T47D (cell line): Measurements from ENCODE around the gene TIMP2.
"Not testable (repeated sequence)": the region's sequence is repeated elsewhere in the genome, so short reads cannot be mapped to it uniquely, and the experiment has no call there.

Experiments used
- DNase-seq, 2 experiments: peaks; one replicate each; pipeline versions ENCODE4 v3.0.0 to v3.0.0-alpha.2; 2011 to 2012; ENCODE audit warnings: low read depth in 1 of 2, low spot score in 1 of 2
- JUND ChIP-seq: IDR thresholded peaks from 2 replicates; pipeline ENCODE4 v1.6.1; 2012; ENCODE audit warnings: low read depth
- in situ Hi-C: cut with HindIII; loops from 2 replicates; pipeline ENCODE4 v1.10.0; 2016; ENCODE audit warnings: low sequenced_read_pairs, low pct_unique_long_range_greater_than_20kb

Gene TIMP2

DNA sequence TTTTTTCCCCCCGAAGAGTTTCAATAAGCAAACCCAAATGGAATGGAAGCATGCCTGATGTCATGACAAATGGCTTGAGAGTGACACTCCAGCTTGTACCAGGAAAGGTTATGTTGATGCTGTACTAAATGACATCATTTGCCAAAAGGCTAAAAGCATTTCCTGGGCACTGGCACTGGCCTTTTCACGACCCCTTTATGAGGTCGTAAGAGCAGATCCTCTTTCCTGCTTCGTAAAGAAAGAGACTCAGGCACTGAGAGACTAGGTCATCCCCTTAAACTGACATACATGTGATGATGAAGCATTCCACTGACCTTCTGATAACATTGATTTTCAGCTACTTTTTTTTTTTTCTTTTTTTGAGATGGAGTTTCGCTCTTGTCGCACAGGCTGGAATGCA lies 52.7 kb downstream of the TIMP2 start:
- DNase-seq: no peak
- no peak for TF ChIP-seq JUND
- in situ Hi-C loops: no loop called here

DNA sequence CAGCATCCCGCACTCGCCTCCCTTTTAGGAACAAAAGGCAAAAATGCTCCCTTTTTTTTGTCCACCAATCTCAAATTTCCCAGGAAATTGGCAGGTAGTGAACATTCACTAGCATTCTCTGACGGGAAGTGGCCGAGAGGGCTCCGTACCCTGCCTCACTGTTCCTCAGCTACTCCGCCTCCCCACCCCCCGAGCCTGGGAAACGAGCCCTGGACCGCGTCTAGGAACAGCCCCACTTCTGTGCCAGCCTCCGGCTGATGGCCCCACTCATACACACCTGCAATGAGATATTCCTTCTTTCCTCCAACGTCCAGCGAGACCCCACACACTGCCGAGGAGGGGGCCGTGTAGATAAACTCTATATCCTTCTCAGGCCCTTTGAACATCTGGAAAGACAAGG lies 54.6 kb downstream of the TIMP2 start:
- DNase-seq: no peak
- no peak for TF ChIP-seq JUND
- in situ Hi-C loops: no loop called here

DNA sequence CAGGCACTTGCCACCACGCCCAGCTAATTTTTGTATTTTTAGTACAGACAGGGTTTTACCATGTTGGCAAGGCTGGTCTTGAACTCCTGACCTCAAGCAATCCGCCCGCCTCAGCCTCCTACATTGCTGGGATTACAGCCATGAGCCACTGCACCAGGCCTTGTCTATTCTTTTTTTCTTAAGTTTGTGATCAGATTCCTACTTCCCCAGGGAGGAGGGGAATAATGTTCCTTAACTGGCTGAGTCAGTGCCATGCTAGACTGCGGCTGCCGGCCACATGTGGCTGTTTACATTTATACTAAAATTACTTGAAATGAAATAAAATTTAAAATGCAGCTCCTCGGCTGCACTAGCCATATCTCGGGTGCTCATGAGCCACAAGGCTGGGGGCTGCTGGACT lies 56.8 kb downstream of the TIMP2 start:
- in situ Hi-C loops: no loop called here
- DNase-seq: no peak
- TF ChIP-seq JUND: no peak

DNA sequence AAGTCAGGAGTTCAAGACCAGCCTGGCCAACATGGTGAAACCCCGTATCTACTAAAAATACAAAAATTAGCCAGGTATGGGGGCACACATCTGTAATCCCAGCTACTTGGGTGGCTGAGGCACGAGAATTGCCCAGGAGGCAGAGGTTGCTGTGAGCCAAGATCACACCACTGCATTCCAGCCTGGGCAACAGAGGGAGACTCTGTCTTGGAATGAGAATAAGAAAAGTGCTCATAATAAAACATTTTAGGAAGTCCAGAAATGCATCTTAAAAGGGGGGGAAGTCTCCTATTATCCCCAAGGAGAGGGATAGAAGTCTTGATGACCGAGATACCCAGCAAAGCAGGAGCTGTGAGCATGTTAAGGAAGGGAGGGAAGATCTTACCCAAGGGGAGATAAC lies 58.1 kb downstream of the TIMP2 start:
- in situ Hi-C loops, DNase-seq: not testable (repeated sequence)

DNA sequence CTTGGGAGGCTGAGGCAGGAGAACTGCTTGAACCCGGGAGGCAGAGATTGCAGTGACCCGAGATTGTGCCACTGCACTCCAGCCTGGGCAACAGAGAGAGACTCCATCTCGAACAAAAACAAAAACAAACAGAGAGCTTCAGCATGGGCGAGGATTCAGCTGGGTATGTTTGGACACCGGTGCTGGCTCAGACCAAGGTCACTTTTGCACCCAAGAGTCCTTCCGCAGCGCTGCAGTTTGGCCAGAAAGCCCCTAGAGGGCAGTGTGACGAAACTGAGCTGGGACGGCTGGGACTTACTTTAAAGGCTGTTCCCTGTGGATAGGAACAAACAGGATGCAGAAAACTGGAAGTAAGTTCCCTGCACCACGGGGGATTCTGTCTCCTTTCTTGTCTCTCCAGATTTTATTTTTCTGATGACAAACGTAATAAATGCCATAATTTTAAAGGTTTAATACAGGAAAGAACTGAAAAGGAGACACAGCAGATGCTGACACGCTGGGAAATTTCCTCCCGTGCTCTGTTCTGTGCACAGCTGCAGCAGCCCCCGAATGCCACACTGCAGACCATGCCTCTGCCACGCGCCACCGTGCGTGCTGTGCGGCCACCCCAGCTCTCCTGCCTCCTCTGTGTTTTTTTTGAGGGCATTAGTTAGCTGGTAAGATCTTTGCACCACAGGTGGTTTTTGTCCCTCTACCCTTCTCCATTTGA lies 59.4 kb downstream of the TIMP2 start:
- TF ChIP-seq JUND: no peak
- DNase-seq: peak; percentile 61 to 92
- in situ Hi-C loops: no loop called here

DNA sequence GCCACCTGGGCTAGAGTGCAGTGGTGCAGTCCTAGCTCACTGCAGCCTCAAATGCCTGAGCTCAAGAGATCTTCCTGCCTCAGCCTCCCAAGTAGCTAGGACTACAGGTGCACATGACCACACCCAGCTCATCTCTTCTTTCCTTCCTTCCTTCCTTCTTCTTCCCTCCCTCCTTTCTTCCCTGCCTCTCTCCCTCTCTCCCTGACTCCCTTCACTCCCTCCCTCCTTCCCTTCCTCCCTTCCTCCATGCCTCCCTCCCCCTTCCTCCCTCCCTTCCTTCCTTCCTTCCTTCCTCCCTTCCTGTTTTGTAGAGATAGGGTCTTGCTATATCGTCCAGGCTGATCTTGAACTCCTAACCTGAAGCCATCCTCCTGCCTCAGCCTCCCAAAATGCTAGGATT lies 61.1 kb downstream of the TIMP2 start:
- in situ Hi-C loops: no loop called here
- TF ChIP-seq JUND: no peak
- DNase-seq: no peak

DNA sequence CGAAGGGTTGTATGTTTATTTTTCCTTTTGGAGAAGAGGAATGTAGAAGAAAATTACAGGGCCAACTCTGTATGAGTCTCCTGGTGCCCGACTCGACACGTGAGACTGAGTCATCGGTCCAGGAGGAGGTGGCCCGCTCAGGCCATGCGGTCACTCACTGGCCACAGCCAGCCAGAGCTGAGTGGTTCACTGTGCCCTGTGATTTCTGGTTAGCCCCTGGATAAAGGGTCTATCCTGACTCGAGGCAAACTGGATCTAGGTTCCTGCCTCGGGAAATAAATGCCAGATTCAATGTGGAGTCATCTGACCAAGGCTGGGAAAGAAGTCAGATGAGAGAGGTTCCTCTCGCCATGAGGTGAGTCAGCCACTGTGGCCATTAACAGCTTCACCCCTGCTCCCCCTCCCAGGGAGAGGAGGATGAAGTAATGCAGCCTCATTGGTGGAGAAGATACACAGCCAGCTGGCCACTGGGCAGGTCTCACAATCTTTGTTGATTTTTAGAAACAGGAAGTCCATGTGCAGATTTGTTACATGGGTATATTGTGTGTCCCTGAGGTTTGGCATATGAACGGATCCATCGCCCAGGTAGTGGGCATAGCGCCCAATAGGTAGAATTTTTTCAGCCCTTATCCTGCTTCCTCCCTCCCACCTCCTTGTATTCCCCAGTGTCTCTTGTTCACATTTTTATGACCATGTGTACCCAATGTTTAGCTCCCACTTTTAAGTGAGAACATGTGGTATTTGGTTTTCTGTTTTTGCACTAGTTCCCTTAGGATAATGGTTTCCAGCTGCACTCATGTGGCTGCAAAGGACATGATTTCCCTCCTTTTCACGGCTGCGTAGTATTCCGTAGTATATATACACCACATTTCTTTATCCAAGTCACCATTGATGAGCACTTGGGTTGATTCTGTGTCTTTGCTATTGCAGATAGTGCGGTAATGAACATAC lies 62.8 kb downstream of the TIMP2 start:
- no peak for TF ChIP-seq JUND

DNA sequence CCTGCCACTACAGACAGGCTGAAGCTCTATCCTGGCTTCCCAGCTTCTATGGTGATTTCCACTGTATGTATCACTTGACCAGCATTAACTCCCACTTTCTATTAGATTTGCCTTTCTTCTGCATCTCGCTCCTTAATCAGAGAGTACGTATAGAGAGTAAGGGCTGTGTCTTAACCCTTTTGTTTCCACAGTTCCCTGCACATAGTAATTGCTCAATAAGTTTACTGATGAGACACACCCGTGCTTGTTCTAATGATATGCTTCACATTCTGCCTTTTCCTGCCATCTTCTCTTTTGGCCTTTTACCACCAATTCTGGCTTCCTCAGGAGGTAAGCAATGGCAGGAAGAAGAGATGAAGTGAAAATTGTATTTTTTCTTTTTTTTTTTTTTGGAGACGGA lies 64.0 kb downstream of the TIMP2 start:
- in situ Hi-C loops: no loop called here
- DNase-seq: no peak
- no peak for TF ChIP-seq JUND

More for the DNA sequence above, 62.8 kb downstream of the TIMP2 start:
- DNase-seq: no peak
- in situ Hi-C loops: no loop called here

DNA sequence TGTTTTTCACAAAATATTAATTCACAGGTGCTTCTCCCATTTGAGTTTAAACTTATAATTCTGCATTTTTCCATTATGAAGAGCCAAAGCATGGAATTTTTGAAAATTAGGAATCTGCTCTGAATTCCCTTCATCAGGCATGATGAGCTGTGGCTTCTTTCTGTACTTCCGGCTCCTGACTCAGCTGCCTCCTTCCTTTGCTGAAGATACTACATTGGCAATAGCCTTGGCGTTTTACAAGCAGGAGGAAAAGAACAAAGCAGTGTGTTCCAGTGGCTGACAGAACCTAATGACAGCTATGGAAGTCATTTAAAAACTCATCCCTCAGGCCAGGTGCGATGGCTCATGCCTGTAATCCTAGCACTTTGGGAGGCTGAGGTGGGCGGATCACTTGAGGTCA lies 66.1 kb downstream of the TIMP2 start:
- in situ Hi-C loops: no loop called here
- DNase-seq: no peak
- no peak for TF ChIP-seq JUND

DNA sequence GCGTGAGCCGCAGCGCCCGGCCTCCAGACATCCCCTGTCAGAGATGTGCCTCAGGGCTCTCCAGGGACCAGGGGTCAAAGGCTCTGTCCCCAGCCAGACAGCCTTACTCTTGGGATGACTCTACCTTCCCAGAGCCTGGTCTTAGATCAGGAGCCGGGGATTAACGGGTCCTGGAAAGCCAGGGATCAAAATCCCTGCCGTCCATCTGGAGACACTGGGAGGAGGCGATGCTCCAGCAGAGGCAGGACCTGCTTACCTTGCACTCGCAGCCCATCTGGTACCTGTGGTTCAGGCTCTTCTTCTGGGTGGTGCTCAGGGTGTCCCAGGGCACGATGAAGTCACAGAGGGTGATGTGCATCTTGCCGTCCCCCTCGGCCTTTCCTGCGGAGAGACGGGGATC lies 67.9 kb downstream of the TIMP2 start:
- DNase-seq: no peak
- no peak for TF ChIP-seq JUND
- in situ Hi-C loops: no loop called here

DNA sequence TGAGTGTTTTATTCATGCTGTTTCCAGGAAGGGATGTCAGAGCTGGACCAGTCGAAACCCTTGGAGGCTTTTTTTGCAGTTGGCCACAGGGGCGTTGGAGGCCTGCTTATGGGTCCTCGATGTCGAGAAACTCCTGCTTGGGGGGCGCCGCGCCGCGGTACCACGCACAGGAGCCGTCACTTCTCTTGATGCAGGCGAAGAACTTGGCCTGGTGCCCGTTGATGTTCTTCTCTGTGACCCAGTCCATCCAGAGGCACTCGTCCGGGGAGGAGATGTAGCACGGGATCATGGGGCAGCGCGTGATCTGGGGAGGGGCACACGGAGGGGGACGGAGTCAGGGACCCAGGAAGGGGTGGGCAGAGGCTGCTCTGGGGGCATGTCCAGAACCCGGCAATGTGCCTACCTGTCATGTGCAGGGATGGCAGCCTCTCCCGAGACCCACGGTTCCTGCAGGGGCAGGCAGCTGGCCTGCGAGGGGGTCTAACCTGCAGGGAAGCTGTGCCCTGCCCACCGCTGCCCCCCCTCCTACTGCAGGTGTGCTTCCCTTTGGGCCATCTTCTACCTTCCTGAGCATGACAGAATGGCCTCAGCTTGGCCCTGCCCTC lies 69.5 kb downstream of the TIMP2 start:
- TF ChIP-seq JUND: no peak
- in situ Hi-C loops: no loop called here
- DNase-seq: no peak

DNA sequence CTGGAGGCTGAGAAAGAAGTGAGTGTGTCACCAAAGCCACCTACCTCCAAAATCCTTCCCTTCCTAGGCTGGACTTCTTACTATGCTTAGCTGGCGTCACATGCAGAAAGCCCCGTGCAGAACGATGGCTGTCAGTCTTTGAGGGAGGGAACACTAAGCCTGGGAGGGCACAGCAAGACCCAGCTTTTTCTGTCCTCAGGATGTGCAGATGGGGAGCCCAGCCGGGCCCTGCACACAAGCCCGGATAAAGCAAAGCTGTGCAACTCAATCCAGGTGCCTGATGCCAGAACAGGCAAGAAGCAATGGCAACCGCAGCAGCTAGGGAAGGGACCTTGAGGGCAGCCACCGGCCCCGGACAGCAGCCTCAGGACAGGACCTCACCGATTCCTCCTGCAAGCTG lies 70.7 kb downstream of the TIMP2 start:
- no peak for DNase-seq
- TF ChIP-seq JUND: no peak
- in situ Hi-C loops: no loop called here

DNA sequence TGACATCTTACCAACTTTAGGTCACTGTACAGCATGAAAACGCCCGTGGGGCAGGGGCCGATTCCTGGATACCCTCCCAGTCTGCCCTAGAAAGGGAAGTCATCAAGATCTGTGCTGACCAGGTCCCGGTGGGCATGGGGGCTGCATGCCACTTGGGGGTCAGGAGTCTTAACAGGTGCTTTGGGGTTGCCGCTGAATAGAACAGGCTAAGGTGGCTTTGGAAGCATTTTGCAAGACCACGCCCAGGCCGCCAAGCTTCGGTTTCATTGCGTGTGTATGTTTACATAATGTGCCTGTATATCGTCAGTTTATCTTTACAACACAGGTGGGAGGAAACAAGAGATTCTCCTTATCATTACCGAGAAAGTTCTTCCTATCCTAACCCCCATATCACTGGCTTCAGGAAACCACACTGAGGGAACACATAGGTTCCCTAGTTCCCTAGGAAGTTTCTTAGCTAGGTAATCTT lies 71.2 kb downstream of the TIMP2 start:
- no peak for DNase-seq
- in situ Hi-C loops: no loop called here
- TF ChIP-seq JUND: no peak
